ENCODE data around the gene RNF157.
"Not testable (repeated sequence)": the region's sequence is repeated elsewhere in the genome, so short reads cannot be mapped to it uniquely, and the experiment has no call there.

Gene RNF157

GRCh38 chr17:76270770-76271668, 30.7 kb upstream of the RNF157 start:
- no peak for DNase-seq (ENCODE audit: low spot score)

DNA sequence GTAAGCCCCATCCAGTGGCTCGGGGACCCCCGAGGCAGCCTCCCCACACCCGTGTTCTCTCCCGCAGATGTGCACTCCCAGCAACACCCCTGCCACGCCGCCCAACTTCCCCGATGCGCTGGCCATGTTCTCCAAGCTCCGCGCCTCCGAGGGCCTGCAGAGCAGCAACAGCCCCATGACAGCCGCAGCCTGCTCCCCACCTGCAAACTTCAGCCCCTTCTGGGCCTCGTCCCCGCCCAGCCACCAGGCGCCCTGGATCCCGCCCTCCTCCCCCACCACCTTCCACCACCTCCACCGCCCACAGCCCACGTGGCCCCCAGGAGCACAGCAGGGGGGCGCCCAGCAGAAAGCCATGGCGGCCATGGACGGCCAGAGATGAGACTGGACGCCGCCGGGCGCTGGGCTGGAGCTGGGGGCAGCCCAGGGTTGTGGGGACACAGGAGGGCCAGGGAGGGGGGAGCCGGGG, 29.9 kb upstream of the RNF157 start:
- DNase-seq (ENCODE audit: low spot score): no peak

- no peak for DNase-seq (ENCODE audit: low spot score)
Observed at GRCh38 chr17:76268991-76269981, 29.0 kb upstream of the RNF157 start.

GRCh38 chr17:76268015-76268749, 27.9 kb upstream of the RNF157 start:
- DNase-seq (ENCODE audit: low spot score): peak; percentile 63

DNA sequence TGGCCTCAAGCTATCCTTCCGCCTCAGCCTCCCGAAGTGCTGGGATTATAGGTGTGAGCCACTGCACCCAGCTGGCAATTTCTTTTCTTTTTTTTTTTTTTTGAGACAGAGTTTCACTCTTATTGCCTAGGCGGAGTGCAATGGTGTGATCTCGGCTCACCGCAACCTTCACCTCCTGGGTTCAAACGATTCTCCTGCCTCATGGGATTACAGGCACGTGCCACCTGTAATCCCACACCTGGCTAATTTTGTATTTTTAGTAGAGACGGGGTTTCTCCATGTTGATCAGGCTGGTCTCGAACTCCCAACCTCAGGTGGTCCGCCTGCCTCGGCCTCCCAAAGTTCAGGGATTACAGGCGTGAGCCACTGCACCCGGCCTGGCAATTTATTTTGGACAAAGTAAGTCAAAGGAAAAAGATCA, 27.3 kb upstream of the RNF157 start:
- DNase-seq (ENCODE audit: low spot score): not testable (repeated sequence)

DNA sequence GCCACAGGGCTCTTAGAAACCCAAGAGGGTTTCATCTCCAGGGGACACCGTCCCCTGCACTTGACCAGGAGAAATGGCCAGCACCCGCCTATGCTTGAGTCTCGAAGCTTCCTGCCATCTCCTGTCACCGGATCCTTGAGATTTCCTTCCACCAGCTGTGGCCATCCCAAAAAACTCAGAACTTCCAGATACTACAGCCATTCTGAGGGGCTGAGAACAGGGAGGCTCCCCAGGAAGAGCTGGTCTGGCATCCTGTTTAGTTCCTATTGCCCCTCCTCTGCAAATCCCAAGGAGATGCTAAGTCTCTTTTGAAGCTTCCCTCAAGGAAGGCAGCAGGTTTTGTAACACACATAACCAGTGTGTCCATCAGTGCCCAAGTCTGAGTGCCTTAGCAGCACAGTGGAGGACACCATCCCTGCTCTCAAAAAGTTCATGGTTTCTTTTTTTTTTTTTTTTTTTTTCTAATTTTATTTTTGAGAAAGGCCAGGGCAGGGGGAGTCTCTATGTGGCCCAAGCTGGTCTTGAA, 26.8 kb upstream of the RNF157 start:
- no peak for DNase-seq (ENCODE audit: low spot score)

- DNase-seq (ENCODE audit: low spot score): no peak
Observed at GRCh38 chr17:76266244-76266938, 26.1 kb upstream of the RNF157 start.

DNA sequence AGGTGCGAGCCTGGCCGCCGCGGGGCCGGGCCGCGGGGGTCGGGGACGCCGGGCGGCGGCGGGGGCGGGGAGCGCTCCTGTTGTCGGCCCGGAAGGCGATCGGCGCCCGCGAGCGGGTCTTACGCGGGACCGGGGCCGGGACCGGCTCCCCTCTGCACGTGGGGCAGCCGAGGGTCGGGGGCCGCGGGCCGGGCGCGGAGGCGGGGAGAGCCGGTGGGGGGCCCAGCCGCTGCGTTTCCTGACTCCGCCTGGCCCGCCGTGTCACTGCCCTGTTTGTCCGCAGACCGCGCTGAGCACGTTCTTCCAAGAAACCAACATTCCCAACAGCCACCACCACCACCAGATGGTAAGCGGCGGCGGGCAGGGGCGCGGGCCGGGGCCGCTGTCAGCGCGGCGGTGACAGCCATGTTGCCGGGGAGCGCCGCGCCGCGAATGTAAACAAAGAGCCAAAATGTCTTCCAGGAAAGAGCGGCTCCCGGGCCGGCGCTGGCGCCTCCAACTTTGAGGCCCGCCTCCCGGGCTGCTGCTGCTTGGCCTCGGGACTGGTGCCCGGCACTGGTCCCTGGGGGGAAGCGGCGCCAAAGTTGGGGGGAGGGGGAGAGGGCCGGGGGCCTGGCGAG, 25.4 kb upstream of the RNF157 start:
- no peak for DNase-seq (ENCODE audit: low spot score)

DNA sequence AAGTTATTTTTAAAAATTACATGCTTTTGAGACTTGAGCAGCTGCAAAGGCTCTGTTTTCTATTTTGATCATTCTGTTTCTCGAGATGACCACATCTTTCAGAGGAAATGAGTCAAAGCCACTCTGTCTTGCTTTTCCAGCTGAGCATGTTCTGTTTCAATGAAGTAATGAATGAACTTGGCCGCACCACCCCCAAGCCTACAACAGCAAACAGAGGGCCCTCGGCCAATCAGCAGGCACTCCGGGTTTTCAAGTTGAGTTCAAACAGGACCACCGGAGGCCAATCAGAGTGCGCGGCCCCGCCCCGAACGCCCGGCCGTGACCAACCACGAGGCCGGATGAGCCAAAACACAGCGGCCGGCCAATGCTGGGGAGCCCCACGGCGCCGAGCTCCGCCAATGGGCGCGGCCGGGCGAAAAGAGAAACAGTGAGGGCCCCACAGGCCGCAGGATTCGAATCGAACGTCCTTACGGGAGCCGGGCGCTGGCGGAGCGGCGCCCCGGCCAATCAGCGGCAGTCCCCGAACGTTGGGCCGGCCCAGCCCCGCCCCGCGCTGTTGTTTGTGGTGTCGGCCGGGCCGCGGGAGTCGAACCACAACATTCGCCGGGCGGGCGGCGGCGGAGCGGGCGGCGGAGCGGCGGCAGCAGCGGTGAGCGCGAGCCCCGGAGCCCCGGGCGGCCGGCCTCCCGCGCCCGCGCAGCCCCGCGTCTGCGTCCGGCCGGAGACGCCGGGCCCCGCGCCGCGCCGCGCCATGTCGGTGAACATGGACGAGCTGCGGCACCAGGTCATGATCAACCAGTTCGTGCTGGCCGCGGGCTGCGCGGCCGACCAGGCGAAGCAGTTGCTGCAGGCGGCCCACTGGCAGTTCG, 24.7 kb upstream of the RNF157 start, which contains the start of gene UBALD2:
Gene UBALD2 (plus strand): TSS at position 594 of the 869 bp plus-strand sequence. CDS start 158 bp downstream, at position 752.
- peak; percentile 99 for DNase-seq (ENCODE audit: low spot score)

- DNase-seq (ENCODE audit: low spot score): no peak
Observed at GRCh38 chr17:76264425-76264754, 24.1 kb upstream of the RNF157 start.

DNA sequence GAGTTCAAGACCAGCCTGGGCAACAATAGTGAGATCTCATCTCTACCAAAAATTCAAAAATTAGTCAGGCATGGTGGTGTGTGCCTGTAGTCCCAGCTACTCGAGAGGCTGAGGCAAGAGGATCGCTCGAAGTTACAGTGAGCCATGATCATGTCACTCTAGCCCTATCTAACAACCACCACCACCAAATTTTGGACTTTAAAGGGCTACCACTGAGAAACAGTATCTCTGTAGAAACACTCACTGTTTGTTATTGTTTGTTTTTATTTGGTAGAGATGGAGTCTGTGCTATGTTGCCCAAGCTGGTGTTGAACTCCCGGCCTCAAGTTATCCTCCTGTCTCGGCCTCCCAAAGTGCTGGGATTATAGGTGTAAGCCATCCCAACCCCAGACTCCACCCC, 23.6 kb upstream of the RNF157 start:
- DNase-seq (ENCODE audit: low spot score): no peak

DNA sequence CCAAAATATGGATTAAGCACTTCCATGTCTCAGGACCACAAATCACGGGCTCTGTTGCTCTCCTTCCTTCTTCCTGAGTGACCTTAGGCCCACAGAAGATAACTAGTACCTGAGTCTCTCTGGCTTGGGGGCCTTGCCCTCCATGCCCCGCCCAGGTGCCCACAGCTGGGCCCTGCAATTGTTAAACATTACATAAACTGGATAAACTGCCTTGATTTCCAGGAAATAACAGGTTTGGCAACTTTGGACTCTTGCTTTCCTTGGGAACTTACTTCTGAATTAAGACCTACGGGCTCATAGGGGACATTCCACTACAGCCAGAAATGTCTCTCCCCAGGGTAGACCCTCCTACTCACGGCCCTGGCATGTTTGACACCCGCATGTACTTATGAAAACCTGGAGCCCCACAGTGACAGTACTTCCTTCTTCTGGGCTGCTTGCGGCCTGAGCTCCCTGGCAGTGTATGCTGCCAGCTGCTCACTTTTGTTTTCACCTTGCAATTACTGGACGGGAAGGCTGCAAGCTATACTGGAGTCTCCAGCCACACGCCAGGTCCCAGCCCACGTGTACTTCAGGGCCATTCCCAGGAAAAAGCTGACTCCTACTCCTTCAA, 22.5 kb upstream of the RNF157 start:
- DNase-seq (ENCODE audit: low spot score): peak; percentile 66

DNA sequence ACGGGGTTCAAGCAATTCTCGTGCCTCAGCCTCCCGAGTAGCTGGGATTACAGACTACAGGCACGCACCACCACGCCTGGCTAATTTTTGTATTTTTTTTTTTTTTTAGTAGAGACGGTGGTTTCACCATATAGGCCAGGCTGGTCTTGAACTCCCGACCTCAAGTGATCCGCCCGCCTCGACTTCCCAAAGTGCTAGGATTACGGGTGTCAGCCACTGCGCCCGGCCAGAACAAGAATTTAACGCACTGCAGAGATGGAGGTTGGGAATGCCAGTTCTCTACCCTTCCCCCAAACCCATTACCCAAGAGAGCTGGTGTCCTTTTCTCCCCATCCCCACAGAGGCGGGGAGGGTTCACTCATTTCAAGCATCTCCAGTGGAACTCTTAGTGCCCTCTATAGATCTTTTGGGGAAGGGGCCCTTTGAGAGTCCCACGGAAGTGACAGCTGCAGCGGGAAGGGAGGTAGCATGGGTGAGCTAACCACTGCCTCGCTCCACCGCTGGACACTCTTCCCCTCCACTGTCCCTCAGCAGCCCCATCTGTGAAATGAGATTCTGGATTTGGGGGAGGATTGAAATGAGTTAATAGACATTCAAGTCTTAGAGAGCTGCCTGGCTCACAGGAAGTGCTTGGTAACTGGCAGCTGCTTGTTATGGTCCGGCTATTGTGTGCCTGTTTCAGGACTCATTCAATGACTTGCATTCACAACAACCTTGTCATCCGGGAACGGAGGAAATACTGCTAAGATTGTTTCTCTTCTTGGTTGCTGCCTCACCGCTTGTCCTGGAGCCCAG, 21.3 kb upstream of the RNF157 start:
- peak; percentile 57 for DNase-seq (ENCODE audit: low spot score)

- no peak for DNase-seq (ENCODE audit: low spot score)
Observed at GRCh38 chr17:76260669-76261068, 20.4 kb upstream of the RNF157 start.

- no peak for DNase-seq (ENCODE audit: low spot score)
Observed at GRCh38 chr17:76260220-76260619, 19.9 kb upstream of the RNF157 start.

- DNase-seq (ENCODE audit: low spot score): not testable (repeated sequence)
Observed at GRCh38 chr17:76256430-76257050, 16.2 kb upstream of the RNF157 start.

DNA sequence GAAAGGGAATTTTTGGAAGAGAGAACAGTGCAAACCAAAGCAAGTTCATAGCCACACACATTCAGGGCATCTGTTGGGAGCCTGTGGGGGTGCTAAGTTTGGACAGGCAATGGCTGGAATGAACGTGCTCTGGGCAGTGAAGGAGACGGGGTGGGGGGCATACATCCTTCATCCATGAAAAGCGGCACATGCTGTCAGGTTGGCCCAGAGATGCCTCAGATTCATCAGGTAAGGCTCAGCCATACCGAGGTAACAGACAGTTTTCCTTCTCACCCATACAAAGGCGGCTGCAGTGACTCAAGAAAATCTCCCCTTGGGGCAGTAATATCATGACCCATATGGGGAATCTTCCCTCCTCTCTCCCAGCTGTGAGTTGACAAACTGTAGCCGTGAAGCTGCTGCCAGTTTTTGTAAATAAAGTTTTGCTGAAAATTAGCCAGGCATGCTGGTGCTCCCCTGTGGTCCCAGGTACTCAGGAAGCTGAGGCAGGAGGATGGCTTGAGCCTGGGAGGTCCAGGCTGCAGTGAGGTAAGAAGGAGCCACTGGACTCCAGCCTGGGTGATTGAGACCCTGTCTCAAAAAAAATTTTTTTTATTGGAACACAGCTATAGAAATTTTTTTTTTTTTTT, 15.6 kb upstream of the RNF157 start:
- DNase-seq (ENCODE audit: low spot score): no peak
